ENCODE results near the gene TMEM263. TPM values are rescaled to one million over a fixed set of nuclear protein-coding genes. Genes with fewer than 3 reads are reported as not detected.

Gene TMEM263
- total and polyA plus RNA-seq, 9 of the 15 experiments (the other 6 are each of a cell fraction or from before 2014, with no cell fraction given), result 12.6 to 36.7 (median 24.4) TPM

DNA sequence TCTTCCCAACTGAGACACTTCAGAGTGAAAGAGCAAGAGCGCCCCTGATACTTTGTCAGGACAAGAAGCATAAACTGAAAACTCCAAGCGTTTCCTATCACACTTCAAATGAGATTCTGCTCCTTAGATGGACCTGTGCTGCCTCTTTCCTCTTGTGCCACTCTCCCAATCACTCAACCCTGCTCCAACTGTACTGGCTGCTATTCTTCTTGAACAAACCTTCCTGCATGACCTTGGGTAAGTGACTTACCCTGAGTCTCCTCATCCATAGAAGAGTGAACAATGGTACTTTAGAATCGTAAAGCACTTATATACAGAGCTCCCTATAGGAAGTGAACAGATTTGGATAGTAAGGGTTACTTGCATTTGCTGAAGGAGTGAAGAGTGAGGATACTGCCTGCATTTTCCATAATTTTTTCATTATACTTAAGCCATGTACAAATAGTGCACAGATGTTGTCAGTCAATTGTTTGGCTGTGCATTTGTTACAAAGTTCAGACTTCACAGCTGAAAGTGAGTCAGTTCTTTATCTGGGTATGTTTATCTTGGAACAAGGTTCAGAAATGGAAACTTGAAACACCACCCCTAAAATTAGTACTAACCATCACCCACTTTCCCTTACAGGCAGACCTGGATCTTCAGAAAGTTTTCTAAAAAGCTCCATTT, 20.4 kb downstream of the TMEM263 start (continued):
- TF ChIP-seq, protein P1, sequence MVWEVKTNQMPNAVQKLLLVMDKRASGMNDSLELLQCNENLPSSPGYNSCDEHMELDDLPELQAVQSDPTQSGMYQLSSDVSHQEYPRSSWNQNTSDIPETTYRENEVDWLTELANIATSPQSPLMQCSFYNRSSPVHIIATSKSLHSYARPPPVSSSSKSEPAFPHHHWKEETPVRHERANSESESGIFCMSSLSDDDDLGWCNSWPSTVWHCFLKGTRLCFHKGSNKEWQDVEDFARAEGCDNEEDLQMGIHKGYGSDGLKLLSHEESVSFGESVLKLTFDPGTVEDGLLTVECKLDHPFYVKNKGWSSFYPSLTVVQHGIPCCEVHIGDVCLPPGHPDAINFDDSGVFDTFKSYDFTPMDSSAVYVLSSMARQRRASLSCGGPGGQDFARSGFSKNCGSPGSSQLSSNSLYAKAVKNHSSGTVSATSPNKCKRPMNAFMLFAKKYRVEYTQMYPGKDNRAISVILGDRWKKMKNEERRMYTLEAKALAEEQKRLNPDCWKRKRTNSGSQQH (CRISPR knock-in tag; IDR thresholded peaks at IDR 0.05), result no peak
- TF ChIP-seq KDM1A (IDR thresholded peaks at IDR 0.05) (no peak), BHLHE40 (IDR thresholded peaks at IDR 0.05; ENCODE audit: low read length) (no peak), ZNF134 (CRISPR knock-in tag; conservative IDR thresholded peaks at IDR 0.05) (no peak), BRD9 (IDR thresholded peaks at IDR 0.05; ENCODE audit: low read depth, partially characterized antibody) (no peak), CCNT2 (IDR thresholded peaks at IDR 0.05; ENCODE audit: borderline replicate concordance, extremely low read depth, insufficient read length, low read depth, low read length) (peak; percentile 32), SMARCA5 (IDR thresholded peaks at IDR 0.05) (0 out of 2 replicates have a peak, but pooled peaks have one; percentile 43), KHSRP (IDR thresholded peaks at IDR 0.05) (no peak), E2F3 (CRISPR knock-in tag; IDR thresholded peaks at IDR 0.05) (no peak), CREM (IDR thresholded peaks at IDR 0.05; ENCODE audit: low read depth) (no peak), GABPB1 (CRISPR knock-in tag; IDR thresholded peaks at IDR 0.05) (no peak)
- TF ChIP-seq, protein P2, sequence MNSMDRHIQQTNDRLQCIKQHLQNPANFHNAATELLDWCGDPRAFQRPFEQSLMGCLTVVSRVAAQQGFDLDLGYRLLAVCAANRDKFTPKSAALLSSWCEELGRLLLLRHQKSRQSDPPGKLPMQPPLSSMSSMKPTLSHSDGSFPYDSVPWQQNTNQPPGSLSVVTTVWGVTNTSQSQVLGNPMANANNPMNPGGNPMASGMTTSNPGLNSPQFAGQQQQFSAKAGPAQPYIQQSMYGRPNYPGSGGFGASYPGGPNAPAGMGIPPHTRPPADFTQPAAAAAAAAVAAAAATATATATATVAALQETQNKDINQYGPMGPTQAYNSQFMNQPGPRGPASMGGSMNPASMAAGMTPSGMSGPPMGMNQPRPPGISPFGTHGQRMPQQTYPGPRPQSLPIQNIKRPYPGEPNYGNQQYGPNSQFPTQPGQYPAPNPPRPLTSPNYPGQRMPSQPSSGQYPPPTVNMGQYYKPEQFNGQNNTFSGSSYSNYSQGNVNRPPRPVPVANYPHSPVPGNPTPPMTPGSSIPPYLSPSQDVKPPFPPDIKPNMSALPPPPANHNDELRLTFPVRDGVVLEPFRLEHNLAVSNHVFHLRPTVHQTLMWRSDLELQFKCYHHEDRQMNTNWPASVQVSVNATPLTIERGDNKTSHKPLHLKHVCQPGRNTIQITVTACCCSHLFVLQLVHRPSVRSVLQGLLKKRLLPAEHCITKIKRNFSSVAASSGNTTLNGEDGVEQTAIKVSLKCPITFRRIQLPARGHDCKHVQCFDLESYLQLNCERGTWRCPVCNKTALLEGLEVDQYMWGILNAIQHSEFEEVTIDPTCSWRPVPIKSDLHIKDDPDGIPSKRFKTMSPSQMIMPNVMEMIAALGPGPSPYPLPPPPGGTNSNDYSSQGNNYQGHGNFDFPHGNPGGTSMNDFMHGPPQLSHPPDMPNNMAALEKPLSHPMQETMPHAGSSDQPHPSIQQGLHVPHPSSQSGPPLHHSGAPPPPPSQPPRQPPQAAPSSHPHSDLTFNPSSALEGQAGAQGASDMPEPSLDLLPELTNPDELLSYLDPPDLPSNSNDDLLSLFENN (IDR thresholded peaks at IDR 0.05; ENCODE audit: low read depth in 2 of 2, low read length in 2 of 2), result no peak
- TF ChIP-seq, protein P3, sequence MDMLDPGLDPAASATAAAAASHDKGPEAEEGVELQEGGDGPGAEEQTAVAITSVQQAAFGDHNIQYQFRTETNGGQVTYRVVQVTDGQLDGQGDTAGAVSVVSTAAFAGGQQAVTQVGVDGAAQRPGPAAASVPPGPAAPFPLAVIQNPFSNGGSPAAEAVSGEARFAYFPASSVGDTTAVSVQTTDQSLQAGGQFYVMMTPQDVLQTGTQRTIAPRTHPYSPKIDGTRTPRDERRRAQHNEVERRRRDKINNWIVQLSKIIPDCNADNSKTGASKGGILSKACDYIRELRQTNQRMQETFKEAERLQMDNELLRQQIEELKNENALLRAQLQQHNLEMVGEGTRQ (CRISPR knock-in tag; IDR thresholded peaks at IDR 0.05), result no peak
- TF ChIP-seq, protein P4, sequence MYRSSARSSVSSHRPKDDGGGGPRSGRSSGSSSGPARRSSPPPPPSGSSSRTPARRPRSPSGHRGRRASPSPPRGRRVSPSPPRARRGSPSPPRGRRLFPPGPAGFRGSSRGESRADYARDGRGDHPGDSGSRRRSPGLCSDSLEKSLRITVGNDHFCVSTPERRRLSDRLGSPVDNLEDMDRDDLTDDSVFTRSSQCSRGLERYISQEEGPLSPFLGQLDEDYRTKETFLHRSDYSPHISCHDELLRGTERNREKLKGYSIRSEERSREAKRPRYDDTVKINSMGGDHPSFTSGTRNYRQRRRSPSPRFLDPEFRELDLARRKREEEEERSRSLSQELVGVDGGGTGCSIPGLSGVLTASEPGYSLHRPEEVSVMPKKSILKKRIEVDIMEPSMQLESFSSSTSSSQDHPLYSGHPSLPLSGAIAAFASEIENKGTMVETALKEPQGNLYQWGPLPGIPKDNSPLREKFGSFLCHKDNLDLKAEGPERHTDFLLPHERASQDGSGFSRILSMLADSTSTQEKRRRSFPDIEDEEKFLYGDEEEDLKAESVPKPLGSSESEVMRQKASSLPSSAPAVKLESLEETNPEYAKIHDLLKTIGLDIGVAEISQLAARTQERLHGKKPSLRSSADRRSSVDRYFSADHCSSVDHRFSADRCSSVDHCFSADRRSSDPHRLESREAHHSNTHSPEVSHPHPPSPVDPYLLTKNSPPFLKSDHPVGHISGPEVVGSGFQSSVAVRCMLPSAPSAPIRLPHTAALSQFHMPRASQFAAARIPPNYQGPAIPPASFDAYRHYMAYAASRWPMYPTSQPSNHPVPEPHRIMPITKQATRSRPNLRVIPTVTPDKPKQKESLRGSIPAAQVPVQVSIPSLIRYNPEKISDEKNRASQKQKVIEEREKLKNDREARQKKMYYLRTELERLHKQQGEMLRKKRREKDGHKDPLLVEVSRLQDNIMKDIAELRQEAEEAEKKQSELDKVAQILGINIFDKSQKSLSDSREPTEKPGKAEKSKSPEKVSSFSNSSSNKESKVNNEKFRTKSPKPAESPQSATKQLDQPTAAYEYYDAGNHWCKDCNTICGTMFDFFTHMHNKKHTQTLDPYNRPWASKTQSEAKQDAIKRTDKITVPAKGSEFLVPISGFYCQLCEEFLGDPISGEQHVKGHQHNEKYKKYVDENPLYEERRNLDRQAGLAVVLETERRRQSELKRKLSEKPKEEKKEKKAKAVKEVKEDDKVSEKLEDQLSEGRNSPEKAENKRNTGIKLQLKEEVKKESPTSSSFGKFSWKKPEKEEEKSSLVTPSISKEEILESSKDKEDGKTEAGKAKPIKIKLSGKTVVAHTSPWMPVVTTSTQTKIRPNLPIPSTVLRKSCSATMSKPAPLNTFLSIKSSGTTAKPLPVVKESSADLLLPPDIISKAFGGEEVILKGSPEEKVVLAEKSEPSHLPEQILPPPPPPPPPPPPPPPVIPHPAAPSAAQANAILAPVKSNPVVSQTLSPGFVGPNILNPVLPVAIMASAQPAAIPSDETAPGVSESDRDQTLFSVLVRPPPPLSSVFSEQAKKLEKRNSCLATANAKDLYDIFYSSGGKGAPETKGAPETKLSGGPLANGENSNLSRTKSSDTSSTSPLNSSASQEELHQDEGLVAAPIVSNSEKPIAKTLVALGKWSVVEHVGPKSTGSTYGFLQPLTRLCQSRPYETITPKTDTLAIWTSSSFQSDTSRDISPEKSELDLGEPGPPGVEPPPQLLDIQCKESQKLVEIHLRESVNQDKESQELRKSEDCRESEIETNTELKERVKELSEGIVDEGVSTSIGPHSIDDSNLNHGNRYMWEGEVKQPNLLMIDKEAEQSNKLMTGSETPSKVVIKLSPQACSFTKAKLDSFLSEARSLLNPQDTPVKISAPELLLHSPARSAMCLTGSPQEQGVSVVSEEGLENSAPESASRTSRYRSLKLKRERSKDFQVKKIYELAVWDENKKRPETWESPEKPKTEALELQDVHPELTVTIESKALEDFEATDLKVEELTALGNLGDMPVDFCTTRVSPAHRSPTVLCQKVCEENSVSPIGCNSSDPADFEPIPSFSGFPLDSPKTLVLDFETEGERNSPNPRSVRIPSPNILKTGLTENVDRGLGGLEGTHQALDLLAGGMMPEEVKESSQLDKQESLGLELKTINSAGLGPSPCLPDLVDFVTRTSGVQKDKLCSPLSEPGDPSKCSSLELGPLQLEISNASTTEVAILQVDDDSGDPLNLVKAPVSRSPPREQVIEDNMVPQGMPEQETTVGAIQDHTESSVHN (IDR thresholded peaks at IDR 0.05; ENCODE audit: borderline replicate concordance in 1 of 2, low read depth in 1 of 2), result no peak
